Lower lobe of right lung (tissue), 2 donors: ENCODE measurements around the gene DOCK10. TPM values are rescaled to one million over a fixed set of nuclear protein-coding genes. Genes with fewer than 3 reads are reported as not detected.

ENCODE experiments used
- ATAC-seq, 2 donors: fragments of 200-7000 bp; cut with Tn5 transposase; one replicate each; pipeline ENCODE4 v1.9.1; 2020 to 2022; ENCODE audit warnings: mild to moderate bottlenecking in 2 of 2, moderate library complexity in 2 of 2
- DNase-seq: peaks from one replicate; pipeline ENCODE4 v3.0.0-alpha.2; 2020
- H3K27ac ChIP-seq: fragments of 200-600 bp; one replicate; pipeline ENCODE4 v1.8.0; 2022
- H3K27me3 ChIP-seq: fragments of 200-600 bp; one replicate; pipeline ENCODE4 v1.8.0; 2022; ENCODE audit warnings: low read depth
- H3K36me3 ChIP-seq: fragments of 200-600 bp; one replicate; pipeline ENCODE4 v1.8.0; 2022; ENCODE audit warnings: mild to moderate bottlenecking
- H3K4me1 ChIP-seq: fragments of 200-600 bp; one replicate; pipeline ENCODE4 v1.8.0; 2022
- H3K4me3 ChIP-seq: fragments of 200-600 bp; one replicate; pipeline ENCODE4 v1.8.0; 2022; ENCODE audit warnings: mild to moderate bottlenecking
- H3K9me3 ChIP-seq: fragments of 200-600 bp; one replicate; pipeline ENCODE4 v1.8.0; 2022
- intact Hi-C: fragments of 100-400 bp; cut with DNase I; formaldehyde crosslinking; loops from one replicate; pipeline ENCODE4 v1.11.0; 2022
- total RNA-seq: library from RNA; stranded (reverse); fragmentation: NEBNext Ultra II Directional; extraction: Animal tissue kit (Norgen Biotek cat#: 25700); gene quantifications from one replicate; pipeline ENCODE4 v1.2.1, GENCODE V29; 2021
- TF ChIP-seq, protein P1 (sequence below): fragments of 200-600 bp; IDR thresholded peaks from one replicate; pipeline ENCODE4 v1.8.0; 2022; ENCODE audit warnings: antibody characterized with exemption, mild to moderate bottlenecking
- donor health status: DM: no; HTN: yes; CAD: no; lungs with severe emphysema.

Gene DOCK10
- total RNA-seq, 1 donor from 2014 or later = 52.3 TPM

DNA sequence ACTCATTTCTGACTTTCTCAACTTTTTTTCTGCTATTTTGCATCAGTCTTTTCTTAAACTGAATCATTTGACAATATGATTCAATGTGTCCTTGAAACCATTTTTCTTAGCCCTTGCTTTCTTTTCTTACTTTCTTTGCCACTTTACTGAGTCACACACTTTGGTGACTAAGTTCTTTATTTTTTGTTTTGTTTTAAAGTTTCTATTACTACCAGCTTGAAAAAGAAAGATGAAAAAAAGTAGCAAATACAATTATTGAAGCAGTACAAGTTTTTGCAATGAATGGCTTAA, 116.5 kb downstream of the DOCK10 start:
- DNase-seq (no peak), ATAC-seq (no peak)
- Histone ChIP-seq H3K9me3 (no peaks in the 10 kb centered on the region), H3K4me1 (peaks cover 80% of the 10 kb centered on the region), H3K4me3 (no peak overlapping the region), H3K27me3 (no peaks in the 10 kb centered on the region), H3K36me3 (no peaks in the 10 kb centered on the region), H3K27ac (peak overlapping the region; percentile 59)
- TF ChIP-seq, protein P1, sequence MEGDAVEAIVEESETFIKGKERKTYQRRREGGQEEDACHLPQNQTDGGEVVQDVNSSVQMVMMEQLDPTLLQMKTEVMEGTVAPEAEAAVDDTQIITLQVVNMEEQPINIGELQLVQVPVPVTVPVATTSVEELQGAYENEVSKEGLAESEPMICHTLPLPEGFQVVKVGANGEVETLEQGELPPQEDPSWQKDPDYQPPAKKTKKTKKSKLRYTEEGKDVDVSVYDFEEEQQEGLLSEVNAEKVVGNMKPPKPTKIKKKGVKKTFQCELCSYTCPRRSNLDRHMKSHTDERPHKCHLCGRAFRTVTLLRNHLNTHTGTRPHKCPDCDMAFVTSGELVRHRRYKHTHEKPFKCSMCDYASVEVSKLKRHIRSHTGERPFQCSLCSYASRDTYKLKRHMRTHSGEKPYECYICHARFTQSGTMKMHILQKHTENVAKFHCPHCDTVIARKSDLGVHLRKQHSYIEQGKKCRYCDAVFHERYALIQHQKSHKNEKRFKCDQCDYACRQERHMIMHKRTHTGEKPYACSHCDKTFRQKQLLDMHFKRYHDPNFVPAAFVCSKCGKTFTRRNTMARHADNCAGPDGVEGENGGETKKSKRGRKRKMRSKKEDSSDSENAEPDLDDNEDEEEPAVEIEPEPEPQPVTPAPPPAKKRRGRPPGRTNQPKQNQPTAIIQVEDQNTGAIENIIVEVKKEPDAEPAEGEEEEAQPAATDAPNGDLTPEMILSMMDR = no peak
- intact Hi-C loops = no loop called here

DNA sequence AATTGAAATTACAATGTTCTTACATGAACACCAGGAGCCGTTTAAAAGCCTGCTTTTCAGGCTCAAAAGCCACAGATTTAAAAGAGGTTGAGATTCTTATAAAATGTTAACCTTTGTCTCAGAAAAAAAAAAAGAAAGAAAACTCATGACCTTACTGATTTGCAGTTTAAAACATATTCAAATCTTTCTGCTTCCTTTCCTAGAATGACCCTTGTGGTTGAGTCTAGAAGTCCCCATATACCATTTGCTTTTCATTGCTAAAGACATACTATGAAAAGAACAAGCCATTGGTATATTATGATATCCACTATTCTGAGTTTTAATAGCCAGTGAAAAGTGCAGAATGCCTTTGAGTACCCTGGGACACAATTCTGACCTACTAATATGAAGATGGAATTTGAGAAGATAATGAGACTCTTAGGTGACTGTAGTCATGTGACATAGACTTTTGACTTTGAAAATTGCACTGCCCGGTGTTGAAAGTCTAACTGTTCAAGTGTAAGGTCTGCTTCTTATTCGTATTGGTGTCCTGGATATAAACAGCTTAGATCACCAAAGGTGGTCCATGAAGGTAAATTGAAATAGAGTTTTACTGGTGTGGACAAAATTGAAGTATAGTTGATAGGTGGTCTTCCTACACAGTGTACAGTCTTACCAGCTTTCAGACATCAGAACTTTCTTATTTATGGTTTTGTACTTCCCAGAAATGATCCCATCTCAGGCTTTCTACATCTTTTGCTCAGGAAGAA, 117.0 kb downstream of the DOCK10 start:
- DNase-seq = no peak
- Histone ChIP-seq H3K27me3 (no peaks in the 10 kb centered on the region), H3K9me3 (no peaks in the 10 kb centered on the region), H3K4me1 (peaks cover 75% of the 10 kb centered on the region), H3K36me3 (no peaks in the 10 kb centered on the region), H3K27ac (no peak overlapping the region), H3K4me3 (no peak overlapping the region)
- TF ChIP-seq, protein P1 = no peak
- no peak for ATAC-seq
- intact Hi-C loops = no loop called here

DNA sequence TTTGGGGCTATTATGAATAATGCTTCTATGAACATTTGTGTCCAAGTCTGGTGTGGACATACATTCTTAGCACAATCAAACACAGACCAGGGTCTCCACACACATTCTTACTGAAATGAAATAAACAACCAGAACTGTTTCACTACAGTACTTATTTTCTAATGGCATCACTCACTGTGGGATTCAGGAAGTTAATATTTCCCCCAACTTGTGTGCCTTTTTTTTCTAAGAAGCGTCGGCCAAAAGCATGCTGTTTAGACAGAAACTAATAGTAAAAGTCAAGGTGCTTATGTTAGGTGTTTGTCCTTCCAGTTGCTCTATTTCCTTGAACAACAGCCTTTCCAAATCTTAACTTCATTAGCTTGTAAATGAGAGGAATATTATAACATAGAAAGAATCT, 117.6 kb downstream of the DOCK10 start:
- no peak overlapping the region for H3K27ac ChIP-seq
- H3K4me3 ChIP-seq = no peak overlapping the region
- H3K4me1 ChIP-seq = peaks cover 71% of the 10 kb centered on the region
- ATAC-seq (no peak), DNase-seq (no peak)
- no peaks in the 10 kb centered on the region for H3K27me3 ChIP-seq
- intact Hi-C loops = no loop called here
- TF ChIP-seq, protein P1 = no peak
- H3K36me3 ChIP-seq = no peaks in the 10 kb centered on the region
- no peaks in the 10 kb centered on the region for H3K9me3 ChIP-seq

DNA sequence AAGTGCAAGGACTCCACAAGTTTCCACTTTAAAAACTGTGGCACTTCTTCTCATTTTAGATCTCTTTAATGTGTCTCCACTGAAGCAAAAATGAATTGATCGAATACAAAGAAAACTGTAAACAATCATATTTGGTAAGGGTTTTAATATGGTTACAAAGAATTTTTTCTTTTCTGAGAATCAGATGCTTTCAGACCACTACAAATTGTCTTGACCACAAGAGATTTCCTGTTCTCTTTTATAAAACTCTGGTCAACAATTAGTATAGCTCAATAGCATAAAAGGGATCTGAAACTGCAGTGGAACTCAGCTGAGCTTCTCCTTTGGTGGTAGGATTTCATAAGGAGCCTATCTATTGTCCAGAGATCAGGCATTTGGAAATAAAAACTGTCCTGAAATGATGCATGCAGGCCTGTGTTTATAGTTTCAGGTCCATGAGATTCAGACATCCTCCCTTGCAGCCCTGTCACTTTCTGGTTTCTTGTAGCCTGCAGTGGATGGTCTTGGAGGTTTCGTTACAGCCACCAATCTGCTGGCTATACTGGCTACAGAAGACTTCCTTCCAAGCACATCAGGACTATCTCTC, 120.0 kb downstream of the DOCK10 start:
- Histone ChIP-seq H3K4me3 (no peak overlapping the region), H3K9me3 (no peaks in the 10 kb centered on the region), H3K27ac (peak overlapping the region; percentile 56), H3K27me3 (no peaks in the 10 kb centered on the region), H3K36me3 (no peaks in the 10 kb centered on the region), H3K4me1 (peaks cover 49% of the 10 kb centered on the region)
- intact Hi-C loops = no loop called here
- DNase-seq (no peak), ATAC-seq (peak; percentile 49 to 68)
- TF ChIP-seq, protein P1 = no peak

DNA sequence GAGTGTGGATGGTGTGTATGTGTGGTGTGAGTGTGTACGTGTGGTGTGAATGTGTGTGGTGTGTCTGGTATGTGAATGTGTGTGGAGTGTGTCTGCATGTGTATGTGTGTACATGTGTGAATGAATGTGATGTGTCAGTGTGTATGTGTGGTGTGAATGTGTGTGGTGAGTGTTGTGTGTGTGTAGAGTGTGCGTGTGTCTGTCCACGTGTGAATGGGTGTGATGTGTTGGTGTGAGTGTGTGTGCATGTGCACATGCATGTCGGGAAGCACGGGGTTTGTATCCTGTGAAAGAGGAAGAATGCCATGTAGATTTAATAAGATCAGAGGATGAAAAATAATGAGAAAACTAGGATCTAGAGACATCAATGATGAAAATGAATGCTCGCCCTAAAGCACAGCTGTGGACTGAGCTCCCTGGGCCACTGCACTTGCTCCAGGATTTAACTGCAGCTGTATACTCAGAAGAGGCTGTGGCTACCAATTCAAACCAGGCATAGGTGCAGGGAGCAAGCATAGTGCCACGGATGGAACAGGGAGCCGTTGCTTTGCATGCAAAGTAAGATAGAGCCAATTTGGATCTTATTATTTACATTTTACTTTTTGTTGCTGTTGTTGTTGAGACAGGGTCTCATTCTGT, 122.7 kb downstream of the DOCK10 start:
- Histone ChIP-seq H3K4me3 (no peak overlapping the region), H3K27ac (no peak overlapping the region), H3K27me3 (no peaks in the 10 kb centered on the region), H3K36me3 (peaks cover 4% of the 10 kb centered on the region), H3K9me3 (no peaks in the 10 kb centered on the region), H3K4me1 (peaks cover 25% of the 10 kb centered on the region)
- no peak for ATAC-seq
- TF ChIP-seq, protein P1 = no peak
- no peak for DNase-seq
- intact Hi-C loops = no loop called here
